Neuronal stem cell (in vitro differentiated cells): ENCODE data around the gene ILF3.

ENCODE experiments used
- DNase-seq: peaks from one replicate; pipeline ENCODE4 v3.0.0-alpha.2; 2013; ENCODE audit warnings: low spot score
- H2AFZ ChIP-seq: one replicate; pipeline ENCODE4 v1.6.1; 2013; ENCODE audit warnings: mild to moderate bottlenecking, low read length, inconsistent platforms
- H2AK5ac ChIP-seq: 2 replicates; pipeline ENCODE4 v1.6.1; 2013; ENCODE audit warnings: low read depth, mild to moderate bottlenecking, inconsistent platforms, low read length, moderate library complexity, mixed read lengths
- H2BK120ac ChIP-seq: 2 replicates; pipeline ENCODE4 v1.6.1; 2013; ENCODE audit warnings: low read depth, mild to moderate bottlenecking, inconsistent platforms, low read length, moderate library complexity, mixed read lengths
- H2BK12ac ChIP-seq: one replicate; pipeline ENCODE4 v1.6.1; 2013; ENCODE audit warnings: low read length, inconsistent platforms
- H2BK15ac ChIP-seq: 2 replicates; pipeline ENCODE4 v1.6.1; 2013; ENCODE audit warnings: mild to moderate bottlenecking, low read length, inconsistent platforms, mixed read lengths
- H2BK5ac ChIP-seq: one replicate; pipeline ENCODE4 v1.6.1; 2013; ENCODE audit warnings: inconsistent platforms, mild to moderate bottlenecking, low read length, moderate library complexity
- H3K14ac ChIP-seq: one replicate; pipeline ENCODE4 v1.6.1; 2013; ENCODE audit warnings: low read length, inconsistent platforms
- H3K18ac ChIP-seq: 2 replicates; pipeline ENCODE4 v1.6.1; 2013; ENCODE audit warnings: low read length, inconsistent platforms
- H3K23ac ChIP-seq: 2 replicates; pipeline ENCODE4 v1.6.1; 2013; ENCODE audit warnings: low read depth, mild to moderate bottlenecking, mixed read lengths, low read length, inconsistent platforms; ENCODE audit not compliant: poor library complexity
- H3K27ac ChIP-seq: replicated peaks from 3 replicates; pipeline ENCODE4 v1.5.1; 2013; ENCODE audit warnings: low read length, inconsistent platforms
- H3K27me3 ChIP-seq, 3 experiments: 2 replicates each; pipeline ENCODE4 v1.6.1; 2013; ENCODE audit warnings: low read length in 3 of 3, mild to moderate bottlenecking in 2 of 3, inconsistent platforms in 1 of 3, low read depth in 1 of 3, mixed read lengths in 1 of 3, moderate library complexity in 1 of 3; ENCODE audit not compliant: control insufficient read depth in 3 of 3, insufficient read depth in 3 of 3
- H3K36me3 ChIP-seq, 2 donors: replicated peaks in 1 of 2; 2 replicates each; pipeline ENCODE4 v1.6.1; 2013; ENCODE audit warnings: low read length in 2 of 2; ENCODE audit not compliant: control insufficient read depth in 2 of 2, insufficient read depth in 2 of 2
- H3K4ac ChIP-seq: 2 replicates; pipeline ENCODE4 v1.6.1; 2013; ENCODE audit warnings: inconsistent platforms, mild to moderate bottlenecking, low read length, moderate library complexity
- H3K4me1 ChIP-seq, 2 donors: 1 replicate in 1 of 2; 2 replicates in 1 of 2; pipeline ENCODE4 v1.6.1; 2013; ENCODE audit warnings: low read length in 2 of 2, low read depth in 1 of 2; ENCODE audit not compliant: control insufficient read depth in 2 of 2, insufficient read depth in 1 of 2
- H3K4me2 ChIP-seq: one replicate; pipeline ENCODE4 v1.6.1; 2013; ENCODE audit warnings: mild to moderate bottlenecking, low read length, inconsistent platforms; ENCODE audit not compliant: insufficient read depth, poor library complexity, severe bottlenecking
- H3K4me3 ChIP-seq, 2 donors: 2 replicates each; pipeline ENCODE4 v1.5.1; 2013; ENCODE audit warnings: low read length in 2 of 2, mild to moderate bottlenecking in 2 of 2, inconsistent platforms in 1 of 2, moderate library complexity in 1 of 2
- H3K79me1 ChIP-seq: one replicate; pipeline ENCODE4 v1.6.1; 2013; ENCODE audit warnings: low read depth, mild to moderate bottlenecking, inconsistent platforms, low read length, moderate library complexity
- H3K9ac ChIP-seq: one replicate; pipeline ENCODE4 v1.6.1; 2013; ENCODE audit warnings: mild to moderate bottlenecking, low read depth, low read length, inconsistent platforms; ENCODE audit not compliant: poor library complexity
- H3K9me3 ChIP-seq, 2 donors: replicated peaks in 1 of 2; 2 replicates each; pipeline versions ENCODE3 to v1.6.1; 2013; ENCODE audit warnings: low read length in 2 of 2, mild to moderate bottlenecking in 2 of 2, inconsistent platforms in 1 of 2, low read depth in 1 of 2, mixed read lengths in 1 of 2, moderate library complexity in 1 of 2; ENCODE audit not compliant: control insufficient read depth in 2 of 2, insufficient read depth in 1 of 2
- H4K8ac ChIP-seq: one replicate; pipeline ENCODE4 v1.6.1; 2013; ENCODE audit warnings: low read depth, mild to moderate bottlenecking, inconsistent platforms, low read length, moderate library complexity
- H4K91ac ChIP-seq: one replicate; pipeline ENCODE4 v1.6.1; 2013; ENCODE audit warnings: low read length, low read depth, mild to moderate bottlenecking, inconsistent platforms; ENCODE audit not compliant: poor library complexity
- WGBS, 2 donors: extraction: QIAGEN DNeasy Blood & Tissue Kit; methylation state at CpG; one replicate each; pipeline ENCODE4 v1.1.7; 2013; ENCODE audit warnings: missing lambda C conversion rate in 2 of 2, mixed read lengths in 1 of 2; ENCODE audit not compliant: insufficient read length in 2 of 2, insufficient replicate concordance in 1 of 2; ENCODE audit errors: extremely low coverage in 2 of 2; 5-methylcytosine and 5-hydroxymethylcytosine counted together

Gene ILF3

GRCh38 chr19:10654610-10655456 lies 687 bp downstream of the ILF3 start:
- H3K36me3 ChIP-seq, result peaks cover 3 to 54% of the 10 kb centered on the region in 2 donors
- H3K27me3 ChIP-seq, result no peaks in the 10 kb centered on the region
- peak overlapping the region; percentile 70 for H3K4me2 ChIP-seq
- H3K23ac ChIP-seq, result peak overlapping the region; percentile 100
- H3K4me1 ChIP-seq, result peaks cover 2 to 7% of the 10 kb centered on the region in 2 donors
- H3K4me3 ChIP-seq, result peak overlapping the region; percentile 93 to 95
- peak; percentile 84 for DNase-seq
- H2AFZ ChIP-seq, result peak overlapping the region; percentile 70
- H2BK5ac ChIP-seq, result peak overlapping the region; percentile 98
- no CpG with 5 or more reads among the region's 73 CpGs for WGBS, 2 donors
- peak overlapping the region; percentile 100 for H3K18ac ChIP-seq
- H4K91ac ChIP-seq, result peak overlapping the region; percentile 96
- H2BK15ac ChIP-seq, result peak overlapping the region; percentile 51
- H4K8ac ChIP-seq, result no peak overlapping the region
- H3K4ac ChIP-seq, result peak overlapping the region; percentile 99
- H2BK120ac ChIP-seq, result peak overlapping the region; percentile 89
- H2AK5ac ChIP-seq, result peak overlapping the region; percentile 100
- no peaks in the 10 kb centered on the region for H3K9me3 ChIP-seq
- no peak overlapping the region for H2BK12ac ChIP-seq
- H3K14ac ChIP-seq, result peak overlapping the region; percentile 97
- no peaks in the 10 kb centered on the region for H3K79me1 ChIP-seq
- H3K9ac ChIP-seq, result peak overlapping the region; percentile 99
- peak overlapping the region; percentile 93 for H3K27ac ChIP-seq

DNA sequence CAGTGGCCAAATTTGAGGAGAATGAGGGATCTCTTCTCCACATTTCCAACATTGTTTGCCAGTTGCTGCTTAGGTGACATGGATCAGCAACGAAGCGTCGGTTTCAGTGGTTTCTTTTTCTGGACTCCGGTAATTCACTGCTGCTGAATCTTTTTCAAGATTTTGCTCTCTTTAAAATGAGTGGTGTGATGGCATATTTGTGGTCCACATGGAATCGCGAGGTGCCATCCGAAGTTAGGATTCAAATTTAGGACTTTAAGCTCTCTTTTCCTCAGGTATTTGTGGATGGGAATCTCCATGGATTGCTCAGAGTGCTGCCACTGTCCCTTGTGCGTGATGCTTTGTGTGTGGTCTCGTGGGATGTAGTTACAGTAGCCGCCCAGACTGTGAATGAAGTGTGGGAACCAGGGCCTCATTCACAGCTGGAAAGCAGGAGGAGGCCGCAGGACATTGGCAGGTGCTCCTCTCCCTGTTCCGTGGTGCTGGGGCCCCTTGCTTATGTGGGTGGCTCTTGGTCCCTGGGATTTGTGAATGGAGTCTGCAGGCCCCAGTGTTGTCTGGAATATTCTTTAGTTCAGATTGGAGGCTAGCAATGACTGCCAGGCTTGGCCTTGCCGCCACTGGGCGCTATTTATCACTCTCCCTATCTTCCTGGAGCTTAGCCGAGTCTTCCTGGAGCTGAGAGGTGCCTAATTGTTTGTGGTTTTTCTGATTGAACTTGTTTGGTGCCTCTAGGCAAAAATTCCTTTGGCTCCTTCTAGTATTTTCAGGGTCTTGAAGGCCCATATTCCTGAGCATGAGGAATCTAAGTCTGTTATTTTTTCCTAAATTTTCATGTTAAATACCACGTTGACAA lies 1.5 kb downstream of the ILF3 start:
- H2AK5ac ChIP-seq, result no peak overlapping the region
- H3K18ac ChIP-seq, result peak overlapping the region; percentile 49
- no peak overlapping the region for H3K23ac ChIP-seq
- no CpG with 5 or more reads among the region's 16 CpGs for WGBS, 2 donors
- no peak overlapping the region for H2BK120ac ChIP-seq
- no peaks in the 10 kb centered on the region for H3K79me1 ChIP-seq
- no peak overlapping the region for H3K4ac ChIP-seq
- no peak overlapping the region for H2AFZ ChIP-seq
- H3K36me3 ChIP-seq, result peaks cover 8 to 62% of the 10 kb centered on the region in 2 donors
- no peak overlapping the region for H4K91ac ChIP-seq
- H2BK15ac ChIP-seq, result no peak overlapping the region
- H3K14ac ChIP-seq, result no peak overlapping the region
- no peak overlapping the region for H2BK12ac ChIP-seq
- no peak overlapping the region for H4K8ac ChIP-seq
- no peak for DNase-seq
- H3K9ac ChIP-seq, result peak overlapping the region; percentile 94
- no peak overlapping the region for H2BK5ac ChIP-seq
- H3K9me3 ChIP-seq, result no peaks in the 10 kb centered on the region
- peak overlapping the region; percentile 70 for H3K4me2 ChIP-seq
- H3K27ac ChIP-seq, result peak overlapping the region; percentile 93
- no peaks in the 10 kb centered on the region for H3K27me3 ChIP-seq
- peak overlapping the region; percentile 93 to 95 for H3K4me3 ChIP-seq
- H3K4me1 ChIP-seq, result peaks cover 2 to 7% of the 10 kb centered on the region in 2 donors

GRCh38 chr19:10660346-10660745 lies 6.2 kb downstream of the ILF3 start:
- Histone ChIP-seq H3K36me3 (peaks cover 14 to 92% of the 10 kb centered on the region in 2 donors), H2AFZ (no peak overlapping the region), H2BK15ac (no peak overlapping the region), H3K4ac (no peak overlapping the region), H3K9ac (no peak overlapping the region), H2BK12ac (no peak overlapping the region), H3K18ac (no peak overlapping the region), H3K9me3 (no peaks in the 10 kb centered on the region), H3K4me3 (no peak overlapping the region), H2BK120ac (no peak overlapping the region), H4K91ac (no peak overlapping the region), H3K14ac (no peak overlapping the region), H2BK5ac (no peak overlapping the region), H3K23ac (no peak overlapping the region), H2AK5ac (no peak overlapping the region), H3K79me1 (peaks cover 2% of the 10 kb centered on the region), H3K27ac (no peak overlapping the region), H4K8ac (no peak overlapping the region), H3K4me2 (no peak overlapping the region), H3K4me1 (peaks cover 7% of the 10 kb centered on the region in 2 donors), H3K27me3 (no peaks in the 10 kb centered on the region)
- no peak for DNase-seq
- no CpG with 5 or more reads among the region's 5 CpGs for WGBS, 2 donors

DNA sequence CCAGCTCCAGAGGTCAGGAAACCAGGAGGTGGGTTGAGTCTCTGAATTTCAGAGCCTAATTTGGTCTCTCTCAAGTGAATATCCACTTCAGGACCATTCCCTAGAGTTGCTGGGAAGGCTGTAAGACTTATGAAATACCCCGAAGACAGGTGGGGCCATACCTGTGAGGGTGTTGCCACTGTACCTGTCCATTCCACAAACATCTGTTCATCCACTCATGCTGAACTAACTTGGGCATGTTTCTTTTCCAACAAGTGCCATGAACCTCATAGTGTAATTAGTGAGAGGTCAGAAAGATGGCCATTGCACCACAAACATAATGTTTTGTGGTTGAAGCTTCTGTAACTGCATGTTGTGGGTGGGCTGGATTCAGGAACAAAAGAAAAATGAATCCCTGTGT lies 7.8 kb downstream of the ILF3 start:
- Histone ChIP-seq H3K27ac (no peak overlapping the region), H3K4me3 (no peak overlapping the region), H2AFZ (no peak overlapping the region), H3K4me2 (no peak overlapping the region), H2BK120ac (no peak overlapping the region), H3K18ac (no peak overlapping the region), H3K9me3 (no peaks in the 10 kb centered on the region), H2BK12ac (no peak overlapping the region), H3K14ac (no peak overlapping the region), H3K36me3 (peaks cover 18 to 90% of the 10 kb centered on the region in 2 donors), H3K4me1 (peaks cover under 1 to 5% of the 10 kb centered on the region in 2 donors), H2BK15ac (no peak overlapping the region), H3K9ac (no peak overlapping the region), H4K8ac (no peak overlapping the region), H3K27me3 (no peaks in the 10 kb centered on the region), H3K4ac (no peak overlapping the region), H2BK5ac (no peak overlapping the region), H2AK5ac (no peak overlapping the region), H4K91ac (no peak overlapping the region), H3K23ac (no peak overlapping the region), H3K79me1 (peaks cover 2% of the 10 kb centered on the region)
- no peak for DNase-seq
- whole genome bisulfite sequencing, 2 donors, result no CpG with 5 or more reads among the region's 1 CpG
